Left ventricle myocardium inferior (tissue), 1 donor: ENCODE measurements around the gene CCM2L. TPM values are rescaled to one million over a fixed set of nuclear protein-coding genes. Genes with fewer than 3 reads are reported as not detected.

Experiments used
- DNase-seq: peaks from one replicate; pipeline ENCODE4 v3.0.0-alpha.2; 2020
- H3K27ac ChIP-seq: fragments of 200-600 bp; replicated peaks from 2 replicates; pipeline ENCODE4 v1.8.0; 2021
- H3K27me3 ChIP-seq: fragments of 200-600 bp; 2 replicates; pipeline ENCODE4 v1.8.0; 2021; ENCODE audit warnings: low read depth
- H3K36me3 ChIP-seq: fragments of 200-600 bp; 2 replicates; pipeline ENCODE4 v1.8.0; 2021
- H3K4me1 ChIP-seq: fragments of 200-600 bp; 2 replicates; pipeline ENCODE4 v1.8.0; 2021
- H3K4me3 ChIP-seq: fragments of 200-600 bp; 2 replicates; pipeline ENCODE4 v1.8.0; 2021; ENCODE audit warnings: mild to moderate bottlenecking, moderate library complexity
- H3K9me3 ChIP-seq: fragments of 200-600 bp; replicated peaks from 2 replicates; pipeline ENCODE4 v1.8.0; 2021
- CTCF ChIP-seq: fragments of 200-600 bp; IDR thresholded peaks from 2 replicates; pipeline ENCODE4 v1.8.0; 2021; ENCODE audit warnings: antibody characterized with exemption, mild to moderate bottlenecking, borderline replicate concordance
- intact Hi-C: fragments of 100-400 bp; cut with micrococcal nuclease; formaldehyde crosslinking; loops from one replicate; pipeline ENCODE4 v1.11.0; 2022
- total RNA-seq: library from RNA; stranded (reverse); fragmentation: NEBNext Ultra II Directional; extraction: Animal tissue kit (Norgen Biotek cat#: 25700); gene quantifications from one replicate; pipeline ENCODE4 v1.2.1, GENCODE V29; 2021
- donor health status: DM: no; HTN: yes; CAD: no; lungs with severe emphysema.

Gene CCM2L
- total RNA-seq, 1 donor from 2014 or later = 7.5 TPM

GRCh38 chr20:32021091-32021490, 10.9 kb downstream of the CCM2L start:
- peaks cover 30% of the 10 kb centered on the region for H3K4me1 ChIP-seq
- peaks cover 90% of the 10 kb centered on the region for H3K27me3 ChIP-seq
- no peak overlapping the region for H3K4me3 ChIP-seq
- no peak overlapping the region for H3K27ac ChIP-seq
- no peaks in the 10 kb centered on the region for H3K9me3 ChIP-seq
- DNase-seq = no peak
- intact Hi-C loops = no loop called here
- no peak for TF ChIP-seq CTCF
- H3K36me3 ChIP-seq = peaks cover 2% of the 10 kb centered on the region

- intact Hi-C loops = no loop called here
- TF ChIP-seq CTCF = no peak
- peaks cover 55% of the 10 kb centered on the region for H3K27me3 ChIP-seq
These were observed 14.6 kb downstream of the CCM2L start for GRCh38 chr20:32024683-32025295.

GRCh38 chr20:32027643-32028042, 17.4 kb downstream of the CCM2L start:
- no peak for DNase-seq
- no peak for TF ChIP-seq CTCF
- H3K9me3 ChIP-seq = no peaks in the 10 kb centered on the region
- no peak overlapping the region for H3K27ac ChIP-seq
- H3K4me1 ChIP-seq = peaks cover 13% of the 10 kb centered on the region
- no peak overlapping the region for H3K4me3 ChIP-seq
- peaks cover 11% of the 10 kb centered on the region for H3K36me3 ChIP-seq
- peaks cover 27% of the 10 kb centered on the region for H3K27me3 ChIP-seq
- intact Hi-C loops = no loop called here

More at GRCh38 chr20:32024683-32025295, 14.6 kb downstream of the CCM2L start:
- Histone ChIP-seq H3K4me3 (no peak overlapping the region), H3K9me3 (no peaks in the 10 kb centered on the region), H3K36me3 (peaks cover 11% of the 10 kb centered on the region), H3K4me1 (peaks cover 7% of the 10 kb centered on the region), H3K27ac (no peak overlapping the region)
- DNase-seq = no peak

GRCh38 chr20:32028647-32029372, 18.6 kb downstream of the CCM2L start:
- peaks cover 17% of the 10 kb centered on the region for H3K27me3 ChIP-seq
- TF ChIP-seq CTCF = no peak
- DNase-seq = no peak
- peaks cover 13% of the 10 kb centered on the region for H3K4me1 ChIP-seq
- peaks cover 11% of the 10 kb centered on the region for H3K36me3 ChIP-seq
- H3K27ac ChIP-seq = no peak overlapping the region
- H3K4me3 ChIP-seq = no peak overlapping the region
- no peaks in the 10 kb centered on the region for H3K9me3 ChIP-seq
- intact Hi-C loops = no loop called here

- H3K27me3 ChIP-seq = peaks cover 18% of the 10 kb centered on the region
- DNase-seq = no peak
- intact Hi-C loops = no loop called here
- H3K4me3 ChIP-seq = no peak overlapping the region
- H3K27ac ChIP-seq = no peak overlapping the region
- peaks cover 20% of the 10 kb centered on the region for H3K4me1 ChIP-seq
- TF ChIP-seq CTCF = no peak
- H3K36me3 ChIP-seq = peaks cover 11% of the 10 kb centered on the region
- no peaks in the 10 kb centered on the region for H3K9me3 ChIP-seq
These were observed 19.3 kb downstream of the CCM2L start for GRCh38 chr20:32029561-32029960.
